Esophagus mucosa (tissue), 1 donor: ENCODE data around the gene AAR2. TPM values are rescaled to one million over a fixed set of nuclear protein-coding genes. Genes with fewer than 3 reads are reported as not detected.

Experiments used
- ATAC-seq: fragments of 200-7000 bp; cut with Tn5 transposase; one replicate; pipeline ENCODE4 v1.9.1; 2020
- total RNA-seq: library from RNA; stranded (reverse); gene quantifications from one replicate; pipeline ENCODE4 v1.2.4, GENCODE V29; 2023
- donor health status: DM: yes; HTN: yes; CAD: no.

The AAR2 gene
- total RNA-seq, 1 donor from 2014 or later: 13.3 TPM

GRCh38 chr20:36284751-36285150, 48.5 kb downstream of the AAR2 start:
- no peak for ATAC-seq

DNA sequence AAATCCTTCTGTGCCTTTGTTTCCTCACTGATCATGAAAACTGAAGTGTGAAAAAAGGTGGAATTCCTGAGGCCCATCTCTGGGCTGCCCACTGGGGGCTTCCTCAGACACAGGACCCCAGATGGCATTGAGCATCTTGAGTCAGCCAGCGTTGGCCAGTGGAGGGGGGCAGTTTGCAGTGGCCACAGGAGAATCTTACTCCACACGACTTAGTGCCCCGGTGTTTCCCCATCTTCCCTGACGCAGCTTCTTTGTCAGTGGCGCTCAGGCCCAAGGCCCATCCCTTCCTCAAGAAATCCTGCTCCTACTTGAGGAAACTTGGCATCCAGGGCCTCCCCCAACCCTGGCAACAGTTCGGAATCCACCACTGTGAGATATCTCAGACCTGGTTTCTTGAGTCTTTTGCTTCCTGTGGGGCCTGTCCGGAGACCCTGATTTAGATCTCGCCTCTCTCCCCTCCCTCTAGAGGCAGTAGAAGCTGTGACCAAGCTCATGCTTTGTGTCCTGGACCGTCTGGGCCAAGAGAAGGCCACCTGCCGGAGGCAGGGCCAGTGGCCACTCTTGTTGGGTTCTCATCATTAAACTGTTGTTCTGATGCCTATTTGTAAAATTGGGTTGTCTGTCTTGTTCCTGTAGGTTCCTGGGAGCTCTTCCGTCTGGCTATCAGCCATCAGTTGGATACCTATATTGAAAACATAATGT, 49.6 kb downstream of the AAR2 start:
- no peak for ATAC-seq

GRCh38 chr20:36297656-36298055, 61.4 kb downstream of the AAR2 start:
- ATAC-seq: no peak

GRCh38 chr20:36298061-36298460, 61.8 kb downstream of the AAR2 start:
- no peak for ATAC-seq

DNA sequence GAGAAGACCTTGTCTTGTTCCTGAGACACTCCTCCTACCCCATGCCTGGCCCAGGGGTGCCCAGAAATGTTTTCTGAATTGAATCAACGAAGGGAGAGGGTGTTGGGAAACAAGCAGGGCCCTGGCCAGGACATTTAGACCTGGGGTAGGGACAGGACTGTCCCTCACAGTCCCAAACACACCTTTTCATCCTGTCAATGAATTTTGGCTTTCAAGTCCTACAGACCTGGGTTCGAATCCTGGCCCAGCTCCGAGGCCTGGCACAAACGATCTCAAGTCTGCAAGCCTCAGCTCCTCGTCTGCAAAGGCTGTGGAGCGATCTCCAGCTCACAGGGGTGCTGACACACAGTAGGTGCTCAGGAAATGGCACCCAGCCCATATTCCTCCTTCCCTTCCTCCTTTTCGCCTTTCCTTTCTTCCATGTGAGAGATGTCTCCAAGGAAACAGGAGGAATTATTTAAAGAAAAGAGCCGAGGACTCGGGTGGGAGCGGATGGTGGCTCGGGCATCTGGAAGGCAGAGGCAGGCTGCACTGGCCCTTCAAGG, 62.6 kb downstream of the AAR2 start:
- ATAC-seq: no peak

- ATAC-seq: no peak
These were observed 63.2 kb downstream of the AAR2 start for GRCh38 chr20:36299459-36299858.

- ATAC-seq: no peak
These were observed 65.3 kb downstream of the AAR2 start for GRCh38 chr20:36301359-36302119.

DNA sequence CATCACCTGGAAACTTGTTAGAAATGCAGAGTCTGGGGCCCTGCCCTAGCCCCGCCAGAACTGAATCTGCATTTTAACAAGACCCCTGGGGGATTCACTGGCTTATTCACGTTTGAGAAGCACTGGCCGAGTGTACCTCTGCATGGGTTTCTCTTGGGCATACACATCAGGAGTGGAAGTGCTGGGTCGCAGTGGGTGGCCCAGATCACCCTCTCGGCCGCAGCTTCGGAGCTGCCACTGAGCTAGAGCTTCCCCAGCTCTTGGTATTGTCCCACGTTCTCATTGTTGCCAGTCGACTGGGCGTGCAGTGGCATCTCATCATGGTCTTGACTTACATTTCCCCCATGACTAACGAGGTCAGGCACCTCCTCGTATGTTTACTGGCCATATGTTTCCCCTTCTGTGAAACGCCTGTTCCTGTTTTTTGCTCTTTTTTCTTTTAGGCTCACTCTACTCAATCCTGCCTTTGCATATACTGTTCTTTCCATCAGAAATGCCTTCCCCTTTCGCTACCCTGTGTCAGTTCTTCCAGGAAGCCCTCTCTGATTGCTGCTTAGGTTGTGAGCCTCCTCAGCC, 66.8 kb downstream of the AAR2 start:
- no peak for ATAC-seq

GRCh38 chr20:36303831-36304230, 67.6 kb downstream of the AAR2 start:
- ATAC-seq: no peak

- ATAC-seq: no peak
These were observed 68.7 kb downstream of the AAR2 start for GRCh38 chr20:36304786-36305495.

DNA sequence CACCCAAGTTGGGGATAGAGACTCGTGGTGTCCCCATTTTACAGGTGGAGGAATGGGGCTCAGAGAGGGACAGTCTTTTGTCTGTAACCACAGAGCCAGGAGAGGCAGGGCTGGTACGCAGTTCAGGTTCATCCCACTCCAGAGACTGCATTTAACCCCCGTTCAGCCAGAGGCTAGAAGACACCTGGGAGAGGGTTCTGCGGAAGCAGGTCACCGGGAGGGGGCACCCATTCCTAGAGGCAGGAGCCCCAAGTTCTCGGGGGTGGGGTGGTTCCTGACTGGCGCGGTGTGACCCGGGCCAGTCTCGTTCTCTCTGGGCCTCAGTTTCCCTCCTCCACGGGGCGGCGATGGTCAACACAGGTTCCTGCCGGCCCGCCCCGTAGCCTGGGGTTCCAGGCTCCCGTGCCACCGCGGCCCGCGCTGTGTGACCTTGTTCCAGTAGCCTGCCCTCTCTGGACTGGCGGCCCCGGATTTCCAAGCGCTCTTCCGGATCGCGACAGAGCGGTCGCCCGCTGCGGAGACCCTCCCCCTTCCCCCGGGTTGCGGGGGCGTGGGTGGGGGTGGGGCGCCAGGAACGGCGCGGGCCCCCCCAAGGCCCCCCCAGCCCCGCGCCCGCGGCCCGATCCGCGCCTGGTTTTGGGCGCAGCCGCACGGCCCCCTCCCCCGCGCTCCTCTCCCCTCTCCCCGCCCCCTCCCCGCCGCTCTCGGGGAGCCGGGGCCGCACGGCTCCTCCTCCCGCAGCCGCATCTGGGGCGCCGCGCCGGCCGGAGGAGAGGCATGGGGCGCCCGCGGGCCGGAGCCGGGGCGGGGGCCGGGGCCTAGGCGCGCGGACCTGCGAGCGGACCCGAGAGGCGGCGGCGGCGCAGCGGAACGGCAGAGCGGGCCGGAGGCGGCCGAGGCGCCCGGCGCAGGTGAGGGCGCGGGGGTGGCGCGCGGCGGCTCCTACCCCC, 69.6 kb downstream of the AAR2 start, which contains the start of gene DLGAP4:
Gene DLGAP4, plus strand, starts transcription at position 738 of the 950 bp plus-strand sequence. CDS start 125,379 bp downstream, outside the sequence.
- ATAC-seq: no peak

Other genes with a start within 250 kb of the AAR2 start
- 95.6 TPM for gene EPB41L1, start 81.7 kb upstream of the AAR2 start, total RNA-seq
- gene DLGAP4, start 69.9 kb downstream of the AAR2 start, total RNA-seq: 31.5 TPM